Ascending aorta (tissue), 2 donors: ENCODE data around the gene ACBD4. TPM values are rescaled to one million over a fixed set of nuclear protein-coding genes. Genes with fewer than 3 reads are reported as not detected.
A peak's percentile ranks its signal among the peaks of the same experiment; 100 is the strongest.

Experiments
- DNase-seq, 2 donors: peaks; one replicate each; pipeline ENCODE4 v3.0.0-alpha.2; 2019; ENCODE audit warnings: low spot score in 2 of 2
- H3K27ac ChIP-seq, 2 donors: fragments of 200-600 bp; sonication (generic); one replicate each; pipeline ENCODE4 v1.5.1; 2016 to 2017; ENCODE audit warnings: mild to moderate bottlenecking in 1 of 2
- H3K27me3 ChIP-seq: fragments of 200-600 bp; sonication (generic); one replicate; pipeline ENCODE4 v1.5.1; 2017
- H3K36me3 ChIP-seq, 2 donors: fragments of 200-600 bp; sonication (generic); one replicate each; pipeline ENCODE4 v1.5.1; 2016
- H3K4me1 ChIP-seq, 2 donors: fragments of 200-600 bp; sonication (generic); one replicate each; pipeline ENCODE4 v1.5.1; 2016 to 2017; ENCODE audit warnings: mild to moderate bottlenecking in 1 of 2
- H3K4me3 ChIP-seq, 2 donors: fragments of 200-600 bp; sonication (generic); one replicate each; pipeline ENCODE4 v1.5.1; 2016 to 2017; ENCODE audit warnings: mild to moderate bottlenecking in 1 of 2
- H3K9me3 ChIP-seq, 2 donors: fragments of 200-600 bp; sonication (generic); one replicate each; pipeline ENCODE4 v1.5.1; 2016
- CTCF ChIP-seq, 3 experiments: fragments of 200-600 bp in 2 of 3; fragments of 450-650 bp in 1 of 3; sonication (generic) in 2 of 3; IDR thresholded peaks; one replicate each; pipeline ENCODE4 v1.5.1; 2016 to 2019; ENCODE audit warnings: antibody characterized with exemption in 3 of 3, mild to moderate bottlenecking in 1 of 3, moderate library complexity in 1 of 3
- intact Hi-C: fragments of 100-400 bp; cut with DNase I; formaldehyde crosslinking; loops from one replicate; pipeline ENCODE4 v1.15.1; 2023
- total RNA-seq: library from RNA; depleted of rRNA; stranded (reverse); fragments of >200 nt; gene quantifications from one replicate; pipeline ENCODE4 v1.1.0, GENCODE V29; 2016

The ACBD4 gene
- total RNA-seq, 1 donor from 2014 or later, result 14.7 TPM

DNA sequence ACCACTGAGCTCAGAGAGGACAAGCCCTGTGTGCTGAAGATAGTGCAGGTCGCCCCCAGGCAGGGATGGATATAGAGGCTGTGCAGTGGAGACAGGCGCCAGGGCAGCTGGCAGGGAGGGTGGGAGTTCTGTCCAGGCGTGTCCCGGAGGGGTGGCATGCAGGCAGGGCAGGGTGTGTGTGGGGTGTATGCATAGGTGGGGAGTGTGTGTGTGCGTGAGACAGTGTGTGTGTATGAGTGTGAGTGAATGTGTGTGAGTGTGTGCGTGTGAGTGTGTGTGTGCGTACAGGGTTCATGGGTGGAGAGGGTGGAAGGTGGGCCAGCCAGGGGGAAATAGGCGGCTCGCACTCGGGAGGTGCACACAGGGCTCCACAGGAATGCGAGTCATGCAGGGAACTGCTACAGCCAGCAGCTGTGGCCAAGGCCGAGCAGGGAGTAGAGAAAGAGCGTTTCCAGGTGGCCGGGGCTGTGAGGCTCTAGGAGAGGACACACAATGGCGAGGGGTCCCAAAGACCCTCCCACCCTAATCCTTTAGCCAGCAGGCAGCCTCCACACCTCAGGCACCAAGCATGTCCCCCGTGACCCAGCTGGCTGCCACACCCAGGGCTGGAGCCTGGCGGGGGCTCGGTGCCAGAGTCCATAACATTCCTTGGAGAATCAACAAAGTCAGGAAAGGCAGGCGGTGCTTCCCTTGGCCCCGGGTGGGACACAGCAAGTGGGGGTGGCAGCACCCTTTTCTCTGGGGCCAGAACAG, 7.8 kb upstream of the ACBD4 start:
- Histone ChIP-seq H3K4me3 (peak overlapping the region; percentile 29 to 39), H3K36me3 (no peaks in the 10 kb centered on the region), H3K9me3 (no peaks in the 10 kb centered on the region), H3K4me1 (peaks cover 14 to 64% of the 10 kb centered on the region in 2 donors), H3K27ac (peak overlapping the region; percentile 95 to 97), H3K27me3 (no peaks in the 10 kb centered on the region)
- peak in 1 of 2 donors; percentile 88 for DNase-seq
- no peak for TF ChIP-seq CTCF (IDR thresholded peaks at IDR 0.05)
- intact Hi-C loops, result loop anchor here (1.0 kb wide), 1 partner anchor 17 kb away; no protein-coding TSS in a partner anchor

GRCh38 chr17:45128331-45128730, 7.2 kb upstream of the ACBD4 start:
- intact Hi-C loops, result loop anchor here (1.0 kb wide), 1 partner anchor 18 kb away; no protein-coding TSS in a partner anchor
- peak overlapping the region; percentile 95 to 97 for H3K27ac ChIP-seq
- DNase-seq, result no peak
- no peaks in the 10 kb centered on the region for H3K9me3 ChIP-seq
- no peak for TF ChIP-seq CTCF (IDR thresholded peaks at IDR 0.05)
- no peaks in the 10 kb centered on the region for H3K36me3 ChIP-seq
- H3K4me1 ChIP-seq, result peaks cover 13 to 59% of the 10 kb centered on the region in 2 donors
- H3K27me3 ChIP-seq, result no peaks in the 10 kb centered on the region
- H3K4me3 ChIP-seq, result peak overlapping the region; percentile 29 to 39

GRCh38 chr17:45128989-45129388, 6.5 kb upstream of the ACBD4 start:
- peak overlapping the region in 1 of 2 donors; percentile 29 for H3K4me3 ChIP-seq
- no peak for TF ChIP-seq CTCF (IDR thresholded peaks at IDR 0.05)
- intact Hi-C loops, result loop anchor here (1.0 kb wide), 1 partner anchor 19 kb away; no protein-coding TSS in a partner anchor
- no peaks in the 10 kb centered on the region for H3K36me3 ChIP-seq
- H3K27ac ChIP-seq, result peak overlapping the region; percentile 95 to 97
- H3K9me3 ChIP-seq, result no peaks in the 10 kb centered on the region
- DNase-seq, result no peak
- H3K4me1 ChIP-seq, result peaks cover 8 to 52% of the 10 kb centered on the region in 2 donors
- H3K27me3 ChIP-seq, result no peaks in the 10 kb centered on the region

- Histone ChIP-seq H3K4me3 (no peak overlapping the region), H3K27ac (peak overlapping the region; percentile 95 to 97), H3K27me3 (no peaks in the 10 kb centered on the region), H3K9me3 (no peaks in the 10 kb centered on the region), H3K4me1 (peaks cover 4 to 47% of the 10 kb centered on the region in 2 donors), H3K36me3 (no peaks in the 10 kb centered on the region)
- no peak for TF ChIP-seq CTCF (IDR thresholded peaks at IDR 0.05)
- DNase-seq, result peak in 1 of 2 donors; percentile 63
- intact Hi-C loops, result no loop called here
Observed at GRCh38 chr17:45129426-45129939, 6.0 kb upstream of the ACBD4 start.

GRCh38 chr17:45129940-45130680, 5.4 kb upstream of the ACBD4 start:
- no peaks in the 10 kb centered on the region for H3K27me3 ChIP-seq
- no peaks in the 10 kb centered on the region for H3K9me3 ChIP-seq
- peak in 1 of 2 donors; percentile 63 for DNase-seq
- H3K27ac ChIP-seq, result peak overlapping the region; percentile 95 to 97
- peak overlapping the region in 1 of 2 donors; percentile 94 for H3K4me3 ChIP-seq
- H3K4me1 ChIP-seq, result peaks cover 3 to 43% of the 10 kb centered on the region in 2 donors
- H3K36me3 ChIP-seq, result no peaks in the 10 kb centered on the region
- no peak for TF ChIP-seq CTCF (IDR thresholded peaks at IDR 0.05)
- intact Hi-C loops, result no loop called here
